ENCODE data around the gene MGST3.
"Not testable (repeated sequence)": the region's sequence is repeated elsewhere in the genome, so short reads cannot be mapped to it uniquely, and the experiment has no call there.

MGST3 gene

DNA sequence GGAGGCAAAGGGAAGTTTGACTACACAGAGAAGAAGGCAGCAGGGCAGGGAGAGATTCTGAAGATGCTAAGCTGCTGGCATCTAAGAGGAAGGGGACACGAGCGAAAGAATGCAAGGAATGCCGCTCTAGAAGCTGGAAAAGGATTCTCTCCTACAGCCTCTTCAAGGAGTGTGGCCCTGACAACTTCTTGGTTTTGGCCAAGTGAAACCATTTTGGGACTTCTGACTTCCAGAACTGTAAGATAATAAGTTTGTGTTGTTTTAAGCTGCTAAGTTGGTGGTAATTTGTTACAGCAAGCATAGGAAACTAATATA, 28.5 kb downstream of the MGST3 start:
- no peak for DNase-seq

DNA sequence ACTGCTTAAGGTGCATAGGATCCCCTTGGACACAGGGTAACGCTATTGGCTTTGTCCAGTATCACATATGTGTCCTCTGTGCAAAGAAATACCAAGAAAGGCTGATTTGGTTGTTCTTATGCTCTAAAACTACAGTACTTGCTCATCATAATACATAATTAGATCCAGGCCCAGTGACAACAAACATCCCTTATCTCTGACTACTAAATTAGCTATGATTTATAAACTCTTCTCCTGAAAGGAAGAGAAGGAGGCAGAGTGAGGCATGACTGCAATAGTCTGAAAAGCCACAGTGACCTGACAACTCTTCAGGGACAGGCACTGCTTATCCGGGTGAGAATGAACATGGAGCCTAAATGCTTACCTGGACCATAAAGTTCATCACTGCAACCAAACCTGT, 30.7 kb downstream of the MGST3 start:
- no peak for DNase-seq

DNA sequence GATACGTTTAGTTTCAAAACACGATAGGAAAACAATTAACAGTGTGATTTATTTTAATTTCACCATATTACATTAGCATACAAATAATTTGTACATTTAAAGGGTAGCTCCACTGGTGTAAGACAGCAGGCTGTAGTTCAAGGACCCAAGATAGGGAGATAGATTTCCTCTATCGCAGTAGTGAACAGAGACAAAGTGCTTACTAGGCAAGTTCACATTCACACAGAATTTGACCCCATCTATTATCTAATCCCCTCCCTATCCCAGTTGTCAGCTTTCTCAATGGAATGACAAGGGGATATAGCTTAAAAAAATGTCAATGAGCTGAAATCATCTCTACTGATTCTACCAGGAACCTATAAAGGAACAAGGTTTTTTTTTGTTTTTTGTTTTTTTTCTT, 31.2 kb downstream of the MGST3 start:
- no peak for DNase-seq

DNA sequence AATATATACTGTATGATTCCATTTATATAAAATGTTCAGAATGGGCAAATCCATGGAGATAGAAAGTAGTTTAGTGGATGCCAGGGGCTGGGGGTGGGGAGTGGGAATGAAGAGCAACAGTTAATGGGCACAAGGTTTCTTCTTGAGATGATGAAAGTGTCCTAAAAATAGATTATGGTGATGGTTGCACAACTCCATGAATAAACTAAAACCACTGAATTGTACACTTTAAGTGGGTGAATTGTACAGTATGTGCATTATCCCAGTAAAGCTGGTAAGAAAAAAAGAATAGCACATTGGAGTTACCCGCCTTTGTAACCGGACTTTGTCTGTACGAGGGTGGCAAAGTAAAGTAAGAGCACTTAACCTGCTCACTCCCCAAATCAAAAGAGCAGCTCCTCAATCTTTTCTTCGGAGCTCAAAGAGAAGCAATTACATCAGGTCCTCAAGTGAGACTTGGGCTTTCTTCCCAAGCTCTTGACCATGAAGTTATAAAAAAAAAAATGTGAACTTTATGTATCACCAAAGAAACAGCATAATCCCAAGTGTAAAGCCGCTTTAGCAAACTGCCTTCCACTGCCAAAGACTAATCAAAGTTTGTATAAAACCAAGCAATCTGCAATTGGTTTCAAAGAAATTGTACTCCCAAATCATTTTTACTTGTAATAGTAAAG, 35.3 kb downstream of the MGST3 start:
- DNase-seq: no peak

DNA sequence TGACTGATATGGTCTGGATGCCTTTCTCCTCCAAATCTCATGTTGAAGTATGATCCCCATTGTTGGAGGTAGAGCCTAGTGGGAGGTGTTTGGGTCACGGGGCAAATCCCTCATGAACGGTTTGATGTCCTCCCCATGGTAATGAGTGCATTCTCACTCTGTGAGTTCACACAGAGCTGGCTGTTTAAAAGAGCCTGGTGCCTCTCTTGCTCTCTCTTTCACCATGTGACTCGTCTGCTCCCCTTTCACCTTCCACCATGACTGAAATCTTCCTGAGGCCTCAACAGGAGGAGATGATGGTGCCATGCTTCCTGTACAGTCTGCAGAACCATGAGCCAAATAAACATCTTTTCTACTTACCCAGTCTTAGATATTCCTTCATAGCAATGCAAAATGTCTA, 37.1 kb downstream of the MGST3 start:
- DNase-seq: no peak

DNA sequence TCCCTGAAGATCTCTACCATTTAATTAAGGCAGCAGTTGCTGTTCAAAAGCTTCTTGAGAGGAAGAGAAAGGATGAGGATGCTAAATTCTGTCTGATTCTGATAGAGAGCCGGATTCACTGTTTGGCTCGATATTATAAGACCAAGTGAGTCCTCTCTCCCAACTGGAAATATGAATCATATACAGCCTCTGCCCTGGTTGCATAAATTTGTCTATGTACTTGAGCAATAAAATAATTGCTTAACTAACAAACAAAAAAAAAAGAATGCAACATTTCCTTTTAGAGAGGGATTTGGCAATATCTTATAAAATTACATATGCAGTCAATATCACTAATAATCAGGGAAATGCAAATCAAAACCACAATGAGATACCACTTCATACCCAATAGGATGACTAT, 40.5 kb downstream of the MGST3 start:
- DNase-seq: no peak

DNA sequence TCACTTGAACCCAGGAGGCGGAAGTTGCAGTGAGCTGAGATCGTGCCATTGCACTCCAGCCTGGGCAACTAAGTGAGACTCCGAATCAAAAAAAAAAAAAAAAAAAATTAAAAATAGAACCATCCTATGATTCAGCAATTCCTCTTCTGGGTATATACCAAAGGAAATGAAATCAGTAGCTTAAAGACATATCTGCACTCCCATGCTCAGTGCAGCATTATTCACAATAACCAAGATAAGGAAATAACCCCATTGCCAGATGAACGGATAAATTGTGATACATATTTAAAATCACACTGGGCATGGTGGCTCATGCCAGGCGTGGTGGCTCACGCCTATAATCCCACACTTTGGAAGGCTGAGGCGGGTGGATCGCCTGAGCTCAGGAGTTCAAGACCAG, 43.6 kb downstream of the MGST3 start:
- DNase-seq: no peak

DNA sequence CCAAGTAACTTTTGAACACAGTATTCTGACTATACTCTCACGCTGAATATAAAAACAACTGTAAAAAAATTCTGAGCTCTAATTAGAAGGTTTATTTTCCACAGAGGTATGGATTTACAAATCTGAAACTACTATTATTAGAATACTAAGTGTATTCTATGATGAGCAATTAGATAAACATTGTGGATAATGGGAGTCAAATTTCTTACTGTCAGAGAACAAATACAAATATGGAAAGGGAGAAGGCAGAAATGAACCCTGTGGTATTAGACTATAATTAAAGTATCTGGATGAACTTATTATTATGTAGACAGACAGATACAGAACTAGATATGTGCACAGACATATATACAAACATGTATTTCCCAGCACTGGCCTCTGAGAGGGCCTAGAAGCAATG, 44.8 kb downstream of the MGST3 start:
- no peak for DNase-seq

DNA sequence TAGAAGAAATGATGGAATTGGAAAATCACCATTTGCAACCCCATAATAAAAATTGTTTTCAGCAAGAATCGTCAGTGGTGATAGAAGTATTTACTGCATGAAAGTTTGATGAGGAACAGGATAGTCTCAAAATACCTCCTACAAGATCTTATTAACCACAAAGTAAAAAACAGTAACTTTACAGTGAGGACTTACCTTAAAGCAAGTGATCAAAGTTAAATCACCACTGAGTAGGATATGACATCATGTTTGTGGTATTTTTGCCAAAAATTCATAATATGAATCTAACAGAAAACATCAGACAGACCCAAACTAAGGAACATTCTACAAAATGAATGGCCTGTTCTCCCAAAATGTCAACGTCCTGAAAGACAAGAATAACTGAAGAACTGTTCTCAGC, 47.5 kb downstream of the MGST3 start:
- no peak for DNase-seq

DNA sequence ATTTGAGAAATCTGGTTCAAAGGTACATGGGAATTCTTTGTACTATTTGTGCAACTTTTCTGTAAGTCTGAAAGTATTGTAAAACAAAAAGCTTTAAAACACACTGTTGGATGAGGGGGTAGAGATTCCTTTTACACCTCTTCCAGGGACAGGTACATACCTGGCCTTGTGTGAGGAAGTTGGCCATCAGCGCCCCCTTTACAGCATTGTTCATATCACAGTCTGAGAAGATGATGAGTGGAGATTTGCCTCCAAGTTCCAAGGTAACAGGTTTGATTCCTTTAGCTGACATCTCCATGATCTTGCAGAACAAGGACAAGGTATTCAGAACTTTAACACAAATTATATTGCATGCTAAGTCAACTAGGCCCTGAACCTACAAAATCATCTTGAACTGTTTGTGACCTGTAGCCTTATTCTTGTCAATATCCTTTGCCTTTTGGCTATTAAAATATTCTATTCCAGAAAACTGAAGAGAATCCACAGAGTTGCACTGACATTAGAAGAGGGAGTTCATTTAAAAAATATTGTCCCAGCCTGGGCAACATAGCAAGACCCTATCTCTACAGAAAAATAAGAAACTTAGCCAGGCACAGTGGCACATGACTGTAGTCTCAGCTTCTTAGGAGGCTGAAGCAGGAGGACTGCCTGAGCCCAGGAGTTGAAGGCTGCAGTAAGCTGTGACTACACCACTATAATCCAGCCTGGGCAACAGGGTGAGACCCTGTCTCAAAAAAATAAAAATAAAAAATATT, 48.4 kb downstream of the MGST3 start:
- DNase-seq: no peak

DNA sequence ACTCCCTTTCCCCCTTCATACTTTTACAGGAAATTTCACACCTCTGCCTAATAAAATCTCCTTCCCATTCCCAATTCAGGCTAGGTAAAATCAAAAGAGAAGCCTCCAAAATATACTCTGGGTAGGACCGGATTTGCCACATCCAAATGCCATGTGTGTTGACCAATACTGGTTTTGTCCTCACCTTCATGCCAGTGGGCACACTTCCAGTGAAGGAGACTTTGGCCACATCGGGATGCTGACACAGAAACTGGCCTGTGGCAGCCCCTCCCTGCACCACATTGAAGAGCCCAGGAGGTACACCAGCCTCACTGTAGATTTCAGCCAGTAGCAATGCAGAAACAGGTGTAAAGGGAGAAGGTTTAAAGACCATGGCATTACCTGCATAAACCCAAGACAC, 49.3 kb downstream of the MGST3 start:
- no peak for DNase-seq

DNA sequence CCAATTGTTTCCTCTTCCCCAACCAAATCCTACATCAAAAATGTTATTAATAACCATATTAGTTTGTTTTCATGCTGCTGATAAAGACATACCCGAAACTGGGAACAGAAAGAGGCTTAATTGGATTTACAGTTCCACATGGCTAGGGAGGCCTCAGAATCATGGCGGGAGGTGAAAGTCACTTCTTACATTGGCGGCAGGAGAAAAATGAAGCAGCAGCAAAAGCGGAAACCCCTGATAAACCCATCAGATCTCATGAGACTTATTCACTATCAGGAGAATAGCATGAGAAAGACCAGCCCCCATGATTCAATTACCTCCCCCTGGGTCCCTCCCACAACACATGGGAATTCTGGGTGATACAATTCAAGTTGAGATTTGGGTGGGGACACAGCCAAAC, 49.7 kb downstream of the MGST3 start:
- not testable (repeated sequence) for DNase-seq

DNA sequence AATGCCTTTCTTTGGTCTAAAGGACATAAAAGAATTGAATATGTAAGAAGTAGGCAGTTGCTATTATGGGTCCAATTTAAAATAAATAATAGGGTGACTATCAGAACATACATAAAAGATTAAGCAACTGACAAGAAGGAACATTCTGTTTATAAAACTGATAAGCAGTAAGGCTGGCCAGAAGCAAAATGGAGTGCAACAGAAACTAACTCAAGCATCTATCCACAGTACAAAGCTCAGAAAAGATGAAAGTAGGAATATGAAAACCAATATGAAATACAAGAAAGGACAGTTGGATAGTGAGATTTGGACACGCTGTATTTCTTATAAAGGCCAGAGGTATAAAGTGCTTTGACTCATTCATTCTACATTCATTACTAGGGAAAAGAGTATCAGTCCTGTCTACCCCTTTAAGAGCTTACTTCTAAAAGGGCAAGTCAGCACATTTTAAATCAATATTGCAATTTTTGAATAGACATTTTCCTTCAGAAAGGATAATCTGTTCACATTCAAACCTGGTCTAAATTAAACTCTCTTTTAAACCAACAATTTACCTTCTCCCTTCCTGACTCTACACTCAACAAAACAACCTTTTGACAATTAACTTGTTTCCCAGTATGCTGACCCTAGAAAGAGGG, 52.9 kb downstream of the MGST3 start:
- DNase-seq: no peak

DNA sequence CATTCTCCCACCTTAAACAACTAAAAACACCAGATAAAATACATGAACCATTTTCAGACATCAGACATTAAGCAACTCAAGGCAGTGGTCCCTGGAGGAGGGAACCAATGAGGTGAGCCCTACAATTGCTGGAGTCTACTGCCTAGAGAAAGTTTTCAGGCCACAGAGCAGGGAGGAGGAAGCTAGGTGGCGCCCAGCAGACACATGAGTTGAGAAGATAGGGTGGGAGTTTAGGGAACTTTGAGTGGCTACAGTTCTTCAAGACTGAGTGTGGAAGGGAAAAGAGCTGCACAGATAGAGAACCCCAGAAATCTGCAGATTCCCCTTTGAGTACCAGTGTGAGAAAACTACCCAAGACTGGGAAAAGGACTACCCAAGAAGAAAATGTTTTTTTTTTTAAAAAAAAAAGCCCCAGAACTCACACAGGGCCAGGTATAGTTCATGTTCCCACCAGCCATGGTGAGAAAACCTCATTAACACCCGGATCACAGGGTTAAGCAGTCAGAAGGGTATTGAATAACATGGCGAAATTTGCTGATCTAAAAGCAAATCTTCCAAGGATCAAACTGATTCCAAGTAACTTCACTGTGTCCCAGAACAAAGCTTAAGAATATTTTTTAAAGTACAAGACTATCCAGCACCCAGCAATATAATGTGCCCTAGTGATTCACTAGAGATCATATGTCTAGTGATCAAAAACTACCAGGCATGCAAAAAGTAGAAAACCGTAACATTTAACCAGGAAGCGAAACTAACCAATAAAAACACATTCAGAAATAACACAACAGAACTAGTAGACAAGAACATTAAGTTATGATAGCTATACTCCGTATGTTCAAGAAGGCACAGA, 55.3 kb downstream of the MGST3 start:
- no peak for DNase-seq

DNA sequence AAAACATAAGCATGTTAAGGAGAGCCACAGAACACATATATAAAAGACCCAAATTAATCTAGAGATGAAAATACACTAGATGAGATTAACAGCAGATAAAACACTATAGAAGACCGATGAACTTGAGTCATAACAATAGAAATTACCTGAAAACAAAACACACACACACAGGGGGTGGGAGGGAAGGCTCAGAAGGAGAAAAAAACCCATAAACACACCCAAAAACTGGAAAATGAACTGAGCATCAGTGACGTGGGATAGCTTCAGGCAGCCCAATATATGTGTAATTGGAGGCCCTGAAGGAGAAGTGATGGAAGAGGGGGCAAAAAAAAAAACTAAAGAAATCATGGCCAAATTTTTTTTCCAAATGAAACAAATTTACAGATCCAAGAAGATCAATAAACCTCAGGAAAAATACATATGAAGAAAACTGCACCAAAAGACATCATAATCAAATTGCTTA, 56.0 kb downstream of the MGST3 start:
- DNase-seq: no peak

DNA sequence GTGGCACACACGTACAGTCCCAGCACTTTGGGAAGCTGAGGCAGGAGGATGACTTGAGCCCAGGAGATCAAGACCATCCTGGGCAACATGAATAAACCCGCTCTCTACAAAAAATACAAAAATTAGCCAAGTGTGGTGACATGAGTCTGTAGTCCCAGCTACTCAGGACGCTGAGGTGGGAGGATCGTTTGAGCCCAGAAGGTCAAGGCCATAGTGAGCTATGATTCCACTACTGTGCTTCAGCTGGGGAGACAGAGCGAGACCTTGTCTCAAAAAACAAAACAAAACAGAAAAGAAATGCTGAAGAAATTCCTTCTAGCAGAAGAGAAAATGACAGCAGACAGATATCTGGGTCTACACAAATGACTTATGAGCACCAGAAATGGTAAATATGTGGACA, 57.0 kb downstream of the MGST3 start:
- DNase-seq: no peak

DNA sequence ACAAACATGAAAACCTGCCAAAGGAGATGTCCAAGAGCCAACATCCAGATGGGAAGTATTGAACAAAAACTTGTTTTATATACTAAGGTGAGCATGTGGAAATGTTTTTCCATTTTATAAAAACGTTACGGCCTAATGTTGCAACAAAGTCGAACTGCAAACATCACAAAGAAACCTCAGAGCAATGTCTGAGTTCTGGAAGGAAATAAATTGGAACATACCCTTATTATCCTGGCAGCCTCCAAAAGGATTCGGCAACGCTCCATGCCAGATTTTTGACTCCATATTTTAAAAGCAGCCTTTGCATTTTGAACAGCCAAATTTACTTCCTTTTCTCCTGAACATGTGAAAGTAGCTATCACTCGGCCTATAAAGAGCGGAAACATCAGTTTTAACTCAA, 64.0 kb downstream of the MGST3 start:
- no peak for DNase-seq

DNA sequence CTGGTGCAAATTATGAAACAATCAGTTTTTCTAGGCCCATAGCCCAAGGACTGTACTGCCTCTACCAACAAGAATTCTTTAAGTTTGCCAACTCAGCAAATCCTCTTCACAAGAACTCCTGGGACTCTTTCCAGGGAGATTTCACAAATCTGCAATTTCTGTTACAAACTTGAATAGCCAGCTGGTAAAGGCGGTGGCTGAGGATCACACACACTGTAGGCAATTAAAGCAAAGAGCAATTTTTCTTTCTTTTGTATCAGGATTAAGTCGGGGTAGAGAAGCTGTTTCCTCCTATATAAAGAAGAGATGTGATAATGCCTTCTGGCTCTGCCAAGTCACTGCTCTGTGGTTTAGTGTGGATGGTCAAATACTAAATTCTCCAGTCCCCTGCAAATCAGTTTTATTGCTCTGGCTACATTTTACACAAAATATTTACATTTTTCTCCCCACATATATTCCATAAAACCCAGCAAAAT, 65.6 kb downstream of the MGST3 start:
- DNase-seq: no peak

DNA sequence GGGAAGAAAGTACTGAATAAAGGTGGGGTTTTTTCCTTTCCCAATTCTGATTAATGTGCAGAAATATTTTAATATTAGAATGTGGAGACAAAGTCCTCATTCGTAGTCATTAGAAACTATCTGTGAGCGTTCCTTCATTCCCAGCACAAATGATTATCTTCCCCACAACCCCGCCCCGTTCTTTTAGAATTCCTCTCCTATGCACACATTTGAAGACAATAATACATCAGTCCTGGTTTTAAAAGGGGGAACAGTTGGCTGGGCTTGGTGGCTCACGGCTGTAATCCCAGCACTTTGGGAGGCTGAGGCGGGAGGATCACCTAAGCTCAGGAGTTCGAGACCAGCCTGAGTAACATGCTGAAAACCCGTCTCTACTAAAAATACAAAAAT, 66.5 kb downstream of the MGST3 start:
- no peak for DNase-seq

DNA sequence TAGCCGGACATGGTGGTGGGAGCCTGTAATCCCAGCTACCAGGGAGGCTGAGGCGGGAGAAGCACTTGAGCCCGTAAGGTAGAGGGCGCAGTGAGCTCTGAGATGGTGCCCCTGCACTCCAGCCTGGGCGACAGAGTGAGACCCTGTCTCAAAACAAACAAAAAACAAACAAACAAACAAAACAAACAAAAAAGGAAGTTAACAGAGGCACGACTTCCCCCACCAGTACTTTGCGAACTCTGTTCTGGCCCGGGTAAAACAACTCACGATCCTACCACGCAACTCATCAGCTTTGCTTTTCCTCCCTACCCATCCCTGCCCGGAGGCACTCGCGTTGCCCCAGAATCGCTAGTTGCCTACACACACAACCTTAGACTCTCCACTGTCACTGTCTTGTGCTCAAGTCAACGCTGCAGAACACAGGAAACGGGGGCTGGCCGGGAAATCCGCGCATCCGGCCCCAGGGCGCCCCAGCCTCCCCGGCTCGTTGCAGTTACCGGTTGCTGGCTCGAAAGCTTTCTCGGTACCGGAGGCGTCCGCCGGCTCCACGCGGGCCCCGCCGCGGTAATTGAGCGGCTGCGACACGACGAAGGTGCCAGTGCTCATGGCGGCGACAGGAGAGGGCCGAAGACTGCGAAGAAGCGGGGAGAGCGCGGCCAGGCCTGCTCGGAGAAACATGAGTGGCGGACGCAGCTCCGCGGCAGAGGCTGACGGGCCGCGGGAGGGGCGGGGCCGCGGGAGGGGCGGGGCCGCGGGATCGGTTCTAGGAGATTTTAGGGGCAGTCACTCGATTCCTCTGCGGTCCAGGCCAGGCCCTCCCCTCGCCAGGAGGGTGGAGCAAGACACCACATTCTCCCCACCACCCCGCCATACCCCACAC, 67.1 kb downstream of the MGST3 start, which contains the start of gene ALDH9A1:
ALDH9A1 (minus strand) TSS at position 682 of the 880 bp plus-strand sequence; CDS start at position 678, 4 bp downstream.
- peak; percentile 80 for DNase-seq

DNA sequence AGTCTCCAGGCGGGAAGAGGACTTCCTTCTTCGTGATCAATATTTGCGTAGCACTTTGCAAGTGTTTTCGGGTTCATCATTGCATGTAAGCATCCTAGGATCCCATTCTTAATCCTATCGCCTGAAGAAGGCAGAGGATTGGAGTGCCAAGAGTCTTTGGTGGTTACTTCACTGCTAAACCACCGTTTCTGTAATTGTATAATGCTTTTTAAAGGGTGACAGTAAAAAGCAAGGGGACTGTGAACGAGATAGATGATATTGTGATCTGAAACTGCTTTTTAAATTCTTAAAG, 67.7 kb downstream of the MGST3 start:
- DNase-seq: no peak

DNA sequence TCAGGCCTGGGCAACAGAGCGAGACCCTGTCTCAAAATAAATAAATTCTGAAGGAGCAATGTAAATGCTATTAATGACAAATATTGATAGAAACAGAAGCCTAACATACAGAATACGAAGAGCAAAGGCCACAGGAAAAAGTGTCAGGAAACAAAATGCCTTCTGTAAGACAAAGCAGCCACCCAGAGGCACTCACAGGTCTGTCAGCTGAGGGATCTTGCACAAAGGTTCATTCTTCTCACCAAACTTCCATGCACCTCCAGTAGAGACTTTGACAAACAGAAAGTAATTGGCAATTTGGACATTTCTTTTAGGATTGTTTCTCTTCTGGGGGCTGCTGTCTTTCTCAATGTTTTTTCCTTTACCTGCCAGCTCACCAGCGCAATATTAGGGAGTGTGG, 68.5 kb downstream of the MGST3 start:
- no peak for DNase-seq
